Measurements from ENCODE around the gene BCL7A. TPM values are rescaled to one million over a fixed set of nuclear protein-coding genes. Genes with fewer than 3 reads are reported as not detected.
A peak's percentile ranks its signal among the peaks of the same experiment; 100 is the strongest.

BCL7A gene
- total and polyA plus RNA-seq, 11 donors, result 4.0 to 22.1 (median 14.3) TPM

DNA sequence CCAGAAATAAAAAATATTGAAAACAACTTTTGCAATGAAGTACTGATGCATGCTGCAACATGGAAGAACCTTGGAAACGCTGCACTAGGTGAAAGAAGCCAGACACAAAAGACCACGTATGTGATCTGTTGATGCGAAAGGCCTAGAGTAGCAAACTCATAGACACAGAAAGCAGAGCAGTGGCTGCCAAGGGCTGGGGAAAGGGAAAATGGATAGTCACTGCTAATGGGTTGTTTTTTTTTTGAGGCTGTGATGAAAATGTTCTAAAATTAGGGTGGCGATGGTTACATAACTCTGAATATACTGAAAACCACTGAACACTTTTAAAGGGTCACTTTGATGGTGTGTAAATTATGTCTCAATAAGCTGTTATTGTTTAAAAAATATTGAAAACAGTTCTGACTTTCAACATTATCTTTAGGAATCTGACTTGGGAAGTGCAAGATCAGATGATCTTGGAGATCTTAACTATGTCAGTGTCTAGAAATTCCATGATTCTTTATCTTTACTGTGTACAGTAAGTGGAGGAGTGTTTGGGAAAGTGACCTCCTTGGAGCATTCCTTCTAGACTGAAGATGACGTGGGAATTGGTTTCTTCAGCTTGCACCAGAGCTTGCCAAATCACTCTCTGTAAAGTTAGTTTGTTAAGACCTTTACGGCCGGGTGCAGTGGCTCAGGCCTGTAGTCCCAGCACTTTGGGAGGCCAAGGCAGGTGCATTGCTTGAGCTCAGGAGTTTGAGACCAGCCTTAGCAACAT, 69.3 kb downstream of the BCL7A start:
- peaks cover 14 to 79% (median 59%) of the 10 kb centered on the region in 12 donors for H3K4me1 ChIP-seq
- H3K4me3 ChIP-seq, result no peak overlapping the region
- DNase-seq, result peak in 1 of 5 donors; percentile 36
- intact Hi-C loops (cut with DNase I), result no loop called here
- peak overlapping the region; percentile 23 to 87 (median 54) for H3K27ac ChIP-seq
- TF ChIP-seq POLR2A (IDR thresholded peaks at IDR 0.05), result no peak
- TF ChIP-seq, protein P1, sequence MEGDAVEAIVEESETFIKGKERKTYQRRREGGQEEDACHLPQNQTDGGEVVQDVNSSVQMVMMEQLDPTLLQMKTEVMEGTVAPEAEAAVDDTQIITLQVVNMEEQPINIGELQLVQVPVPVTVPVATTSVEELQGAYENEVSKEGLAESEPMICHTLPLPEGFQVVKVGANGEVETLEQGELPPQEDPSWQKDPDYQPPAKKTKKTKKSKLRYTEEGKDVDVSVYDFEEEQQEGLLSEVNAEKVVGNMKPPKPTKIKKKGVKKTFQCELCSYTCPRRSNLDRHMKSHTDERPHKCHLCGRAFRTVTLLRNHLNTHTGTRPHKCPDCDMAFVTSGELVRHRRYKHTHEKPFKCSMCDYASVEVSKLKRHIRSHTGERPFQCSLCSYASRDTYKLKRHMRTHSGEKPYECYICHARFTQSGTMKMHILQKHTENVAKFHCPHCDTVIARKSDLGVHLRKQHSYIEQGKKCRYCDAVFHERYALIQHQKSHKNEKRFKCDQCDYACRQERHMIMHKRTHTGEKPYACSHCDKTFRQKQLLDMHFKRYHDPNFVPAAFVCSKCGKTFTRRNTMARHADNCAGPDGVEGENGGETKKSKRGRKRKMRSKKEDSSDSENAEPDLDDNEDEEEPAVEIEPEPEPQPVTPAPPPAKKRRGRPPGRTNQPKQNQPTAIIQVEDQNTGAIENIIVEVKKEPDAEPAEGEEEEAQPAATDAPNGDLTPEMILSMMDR (IDR thresholded peaks at IDR 0.05), result no peak
- ATAC-seq, result peak; percentile 13 to 72 (median 53)
- H3K36me3 ChIP-seq, result peaks cover 0 to 8% (median under 1%) of the 10 kb centered on the region in 9 donors
- WGBS, 4 donors, result 48 to 66% (median 57%) methylated on average over 7 of the region's 7 CpGs
- H3K27me3 ChIP-seq, result no peaks in the 10 kb centered on the region
- H3K9me3 ChIP-seq, result no peaks in the 10 kb centered on the region

DNA sequence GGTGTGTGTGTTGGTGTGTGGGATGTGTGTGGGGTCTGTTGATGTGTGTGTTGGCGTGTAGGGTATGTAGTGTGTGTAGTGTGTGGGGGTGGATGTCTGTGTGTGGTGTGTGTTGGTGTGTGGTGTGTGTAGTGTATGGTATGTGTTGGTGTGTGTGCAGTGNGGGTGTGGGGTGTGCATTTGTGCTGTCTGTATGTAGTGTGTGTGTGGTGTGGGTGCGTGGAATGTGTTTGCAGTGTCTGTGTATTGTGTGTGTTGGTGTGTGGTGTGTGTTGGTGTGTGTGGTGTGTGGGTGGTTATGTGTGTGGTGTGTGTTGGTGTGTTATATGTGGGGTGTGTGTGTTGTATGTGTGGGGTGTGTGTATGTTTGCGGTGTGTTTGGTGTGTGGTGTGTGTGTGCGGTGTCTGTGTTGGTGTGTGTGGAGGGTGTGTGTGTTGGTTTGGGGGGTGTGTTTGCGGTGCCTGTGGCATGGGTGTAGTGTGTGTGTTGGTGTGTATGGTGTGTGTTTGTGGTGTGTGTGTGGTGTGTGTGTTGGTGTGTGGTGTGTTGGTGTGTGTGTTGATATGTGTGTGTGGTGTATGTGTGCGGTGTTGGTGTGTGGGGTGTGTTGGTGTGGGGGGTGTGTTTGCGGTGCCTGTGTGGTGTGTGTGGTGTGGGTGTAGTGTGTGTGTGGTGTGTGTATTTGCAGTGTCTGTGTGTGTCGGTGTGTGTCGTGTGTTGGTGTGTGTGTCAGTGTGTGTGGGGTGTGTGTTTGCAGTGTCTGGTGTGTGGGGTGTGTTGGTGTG, 71.6 kb downstream of the BCL7A start:
- peaks cover 0 to 3% (median 0%) of the 10 kb centered on the region in 9 donors for H3K36me3 ChIP-seq
- TF ChIP-seq, protein P1 (IDR thresholded peaks at IDR 0.05), result no peak
- TF ChIP-seq POLR2A (IDR thresholded peaks at IDR 0.05), result no peak
- no peak overlapping the region for H3K4me3 ChIP-seq
- H3K27me3 ChIP-seq, result no peaks in the 10 kb centered on the region
- DNase-seq (no peak), ATAC-seq (no peak)
- intact Hi-C loops (cut with DNase I), result no loop called here
- WGBS, 4 donors, result 90 to 98% (median 94%) methylated on average over 9 of the region's 9 CpGs
- peaks cover 12 to 79% (median 63%) of the 10 kb centered on the region in 12 donors for H3K4me1 ChIP-seq
- H3K9me3 ChIP-seq, result no peaks in the 10 kb centered on the region
- H3K27ac ChIP-seq, result peak overlapping the region in 1 of 12 donors; percentile 87

DNA sequence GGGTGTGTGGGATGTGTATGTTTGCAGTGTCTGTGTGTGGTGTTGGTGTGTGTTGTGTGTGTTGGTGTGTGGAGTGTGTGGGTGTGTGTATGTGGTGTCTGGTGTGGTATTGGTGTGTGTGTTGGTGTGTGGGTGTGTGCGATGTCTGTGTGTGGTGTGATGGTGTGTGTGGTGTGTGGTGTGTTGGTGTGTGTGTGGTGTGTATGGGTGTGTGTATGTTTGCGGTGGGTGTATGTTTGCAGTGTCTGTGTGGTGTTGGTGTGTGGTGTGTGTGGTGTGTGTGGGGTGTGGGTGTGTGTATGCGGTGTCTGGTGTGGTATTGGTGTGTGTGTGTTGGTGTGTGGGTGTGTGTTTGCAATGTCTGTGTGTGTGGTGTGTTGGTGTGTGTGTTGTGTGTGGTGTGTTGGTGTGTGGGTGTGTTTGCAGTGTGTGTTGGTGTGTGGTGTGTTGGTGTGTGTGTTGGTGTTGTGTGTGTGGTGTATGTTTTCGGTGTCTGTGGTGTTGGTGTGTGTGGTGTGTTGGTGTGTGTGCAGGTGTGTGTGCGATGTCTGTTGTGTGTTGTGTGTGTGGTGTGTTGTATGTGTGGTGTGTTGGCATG, 72.6 kb downstream of the BCL7A start:
- no peaks in the 10 kb centered on the region for H3K9me3 ChIP-seq
- H3K36me3 ChIP-seq, result no peaks in the 10 kb centered on the region
- H3K27me3 ChIP-seq, result no peaks in the 10 kb centered on the region
- intact Hi-C loops (cut with DNase I), result no loop called here
- H3K4me1 ChIP-seq, result peaks cover 12 to 79% (median 66%) of the 10 kb centered on the region in 12 donors
- no peak for DNase-seq
- H3K27ac ChIP-seq, result peak overlapping the region in 1 of 12 donors; percentile 87
- no peak overlapping the region for H3K4me3 ChIP-seq
- 97 to 99% (median 98%) methylated on average over 5 of the region's 5 CpGs for WGBS, 4 donors
- TF ChIP-seq, protein P1 (IDR thresholded peaks at IDR 0.05), result no peak
- no peak for TF ChIP-seq POLR2A (IDR thresholded peaks at IDR 0.05)
- no peak for ATAC-seq

Measured in heart left ventricle (tissue), 16 donors.